Testis (tissue), 3 donors: ENCODE measurements around the gene NAV3. TPM values are rescaled to one million over a fixed set of nuclear protein-coding genes. Genes with fewer than 3 reads are reported as not detected.

Experiments
- DNase-seq: peaks from one replicate; pipeline ENCODE4 v3.0.0-alpha.2; 2019
- H3K27ac ChIP-seq, 2 donors: fragments of 200-600 bp; sonication (generic); one replicate each; pipeline ENCODE4 v1.5.1; 2019
- H3K27me3 ChIP-seq: fragments of 200-600 bp; sonication (generic); one replicate; pipeline ENCODE4 v1.5.1; 2019
- H3K36me3 ChIP-seq: fragments of 200-600 bp; sonication (generic); one replicate; pipeline ENCODE4 v1.5.1; 2017; ENCODE audit warnings: low read depth; ENCODE audit errors: missing control alignments
- H3K4me1 ChIP-seq: fragments of 200-600 bp; sonication (generic); one replicate; pipeline ENCODE4 v1.5.1; 2019
- H3K4me3 ChIP-seq, 2 donors: fragments of 200-600 bp; sonication (generic); one replicate each; pipeline ENCODE4 v1.5.1; 2017 to 2019
- H3K9me3 ChIP-seq: fragments of 200-600 bp; sonication (generic); one replicate; pipeline ENCODE4 v1.5.1; 2017
- CTCF ChIP-seq, 3 experiments: fragments of 450-650 bp in 2 of 3; fragments of 200-600 bp in 1 of 3; sonication (generic) in 1 of 3; IDR thresholded peaks; one replicate each; pipeline ENCODE4 v1.5.1; 2016 to 2019; ENCODE audit warnings: antibody characterized with exemption in 3 of 3, mild to moderate bottlenecking in 2 of 3, moderate library complexity in 1 of 3
- POLR2A ChIP-seq: fragments of 450-650 bp; IDR thresholded peaks from one replicate; pipeline ENCODE4 v1.6.1; 2017; ENCODE audit warnings: antibody characterized with exemption, mild to moderate bottlenecking, moderate library complexity
- WGBS, 2 donors: methylation state at CpG; one replicate each; pipeline ENCODE4 v1.1.5; 2018; 5-methylcytosine and 5-hydroxymethylcytosine counted together
- intact Hi-C: fragments of 100-400 bp; cut with DNase I; formaldehyde crosslinking; loops from one replicate; pipeline ENCODE4 v1.15.1; 2023; ENCODE audit warnings: low total_unique reads
- polyA plus RNA-seq: library from polyadenylated mRNA; stranded (reverse); fragments of 350-450 nt; fragmentation: Illumina TruSeq; extraction: RNeasy Lipid Tissue Mini Kit (QIAGEN cat#74804); gene quantifications from one replicate; pipeline ENCODE4 v1.2.3, GENCODE V29; 2014; ENCODE audit warnings: low read depth, low replicate concordance; ENCODE audit not compliant: insufficient read depth
- total RNA-seq, 2 donors: library from RNA; depleted of rRNA; stranded (reverse); fragments of >200 nt; gene quantifications; one replicate each; pipeline ENCODE4 v1.2.3, GENCODE V29; 2016

The NAV3 gene
- total and polyA plus RNA-seq, 3 donors from 2014 or later = 6.4 to 21.9 (median 20.0) TPM

GRCh38 chr12:78034025-78034424, 203.3 kb downstream of the NAV3 start:
- no peaks in the 10 kb centered on the region for H3K9me3 ChIP-seq
- 48 to 51% methylated on average over 4 of the region's 4 CpGs for WGBS, 2 donors
- no peak for DNase-seq
- H3K4me1 ChIP-seq = no peaks in the 10 kb centered on the region
- H3K36me3 ChIP-seq = no peaks in the 10 kb centered on the region
- no peak for TF ChIP-seq POLR2A
- no peak for TF ChIP-seq CTCF (IDR thresholded peaks at IDR 0.05)
- intact Hi-C loops = no loop called here
- no peaks in the 10 kb centered on the region for H3K27me3 ChIP-seq
- H3K27ac ChIP-seq = no peak overlapping the region
- H3K4me3 ChIP-seq = no peak overlapping the region

GRCh38 chr12:78035901-78036606, 205.4 kb downstream of the NAV3 start:
- Histone ChIP-seq H3K27me3 (no peaks in the 10 kb centered on the region), H3K36me3 (no peaks in the 10 kb centered on the region), H3K27ac (no peak overlapping the region), H3K4me1 (no peaks in the 10 kb centered on the region), H3K4me3 (peak overlapping the region in 1 of 2 donors; percentile 41), H3K9me3 (no peaks in the 10 kb centered on the region)
- intact Hi-C loops = no loop called here
- 21 to 27% methylated on average over 14 of the region's 14 CpGs for WGBS, 2 donors
- peak; percentile 18 for DNase-seq
- TF ChIP-seq POLR2A (no peak), CTCF (IDR thresholded peaks at IDR 0.05) (no peak)

- Histone ChIP-seq H3K4me3 (peak overlapping the region in 1 of 2 donors; percentile 41), H3K27me3 (no peaks in the 10 kb centered on the region), H3K36me3 (no peaks in the 10 kb centered on the region), H3K27ac (no peak overlapping the region), H3K4me1 (no peaks in the 10 kb centered on the region), H3K9me3 (no peaks in the 10 kb centered on the region)
- intact Hi-C loops = no loop called here
- no peak for DNase-seq
- TF ChIP-seq POLR2A (no peak), CTCF (IDR thresholded peaks at IDR 0.05) (no peak)
- WGBS, 2 donors = 52 to 83% methylated on average over 7 to 8 of the region's 8 CpGs
Measured at GRCh38 chr12:78036874-78037273, 206.2 kb downstream of the NAV3 start.

- TF ChIP-seq CTCF (IDR thresholded peaks at IDR 0.05) = no peak
- no peak for TF ChIP-seq POLR2A
- H3K36me3 ChIP-seq = no peaks in the 10 kb centered on the region
- no peaks in the 10 kb centered on the region for H3K4me1 ChIP-seq
- no peak overlapping the region for H3K27ac ChIP-seq
- intact Hi-C loops = no loop called here
- H3K9me3 ChIP-seq = no peaks in the 10 kb centered on the region
- no peak overlapping the region for H3K4me3 ChIP-seq
- H3K27me3 ChIP-seq = no peaks in the 10 kb centered on the region
- WGBS, 2 donors = 85 to 90% methylated on average over 2 of the region's 2 CpGs
- no peak for DNase-seq
Measured at GRCh38 chr12:78037707-78038106, 207.0 kb downstream of the NAV3 start.

- H3K27ac ChIP-seq = no peak overlapping the region
- no peaks in the 10 kb centered on the region for H3K27me3 ChIP-seq
- TF ChIP-seq POLR2A (no peak), CTCF (IDR thresholded peaks at IDR 0.05) (no peak)
- intact Hi-C loops = no loop called here
- H3K4me3 ChIP-seq = no peak overlapping the region
- no peak for DNase-seq
- 84 to 100% methylated on average over 1 of the region's 1 CpG for WGBS, 2 donors
- H3K9me3 ChIP-seq = no peaks in the 10 kb centered on the region
- H3K4me1 ChIP-seq = no peaks in the 10 kb centered on the region
- no peaks in the 10 kb centered on the region for H3K36me3 ChIP-seq
Measured at GRCh38 chr12:78038541-78038940, 207.8 kb downstream of the NAV3 start.
